HepG2 (cell line): ENCODE results near the gene BAHD1. TPM values are rescaled to one million over a fixed set of nuclear protein-coding genes. Genes with fewer than 3 reads are reported as not detected.

ENCODE experiments used
- ARID4A ChIP-seq: sonication (generic); formaldehyde crosslinking; IDR thresholded peaks from 2 replicates; pipeline ENCODE4 v1.5.0; 2020; ENCODE audit warnings: mild to moderate bottlenecking, missing genetic modification reagents, borderline replicate concordance
- CENPX ChIP-seq: sonication (generic); formaldehyde crosslinking; IDR thresholded peaks from 2 replicates; pipeline ENCODE4 v1.9.0; 2021; ENCODE audit warnings: mild to moderate bottlenecking, missing genetic modification reagents, moderate library complexity
- CREBL2 ChIP-seq: sonication (generic); formaldehyde crosslinking; IDR thresholded peaks from 2 replicates; pipeline ENCODE4 v1.8.1; 2023; ENCODE audit warnings: missing genetic modification reagents, mild to moderate bottlenecking, borderline replicate concordance
- KDM2A ChIP-seq: sonication (generic); formaldehyde crosslinking; IDR thresholded peaks from 2 replicates; pipeline ENCODE4 v1.4.0; 2020; ENCODE audit warnings: low read depth, missing genetic modification reagents, borderline replicate concordance
- KLF13 ChIP-seq: sonication (generic); formaldehyde crosslinking; IDR thresholded peaks from 2 replicates; pipeline ENCODE4 v1.4.0; 2020; ENCODE audit warnings: mild to moderate bottlenecking, missing genetic modification reagents
- MATR3 ChIP-seq: sonication (generic); formaldehyde crosslinking; IDR thresholded peaks from 2 replicates; pipeline ENCODE4 v1.4.0; 2020; ENCODE audit warnings: missing genetic modification reagents
- NFYB ChIP-seq: sonication (generic); formaldehyde crosslinking; IDR thresholded peaks from 2 replicates; pipeline ENCODE4 v1.4.0; 2020; ENCODE audit warnings: missing genetic modification reagents
- NONO ChIP-seq, 2 experiments: fragments of 450-650 bp in 1 of 2; sonication (generic) in 1 of 2; formaldehyde crosslinking in 1 of 2; IDR thresholded peaks in 1 of 2; conservative IDR thresholded peaks in 1 of 2; 2 replicates each; pipeline versions ENCODE4 v1.6.1 to v1.8.0; 2017 to 2022; ENCODE audit warnings: mild to moderate bottlenecking in 1 of 2, missing genetic modification reagents in 1 of 2, moderate library complexity in 1 of 2
- PATZ1 ChIP-seq: sonication (generic); formaldehyde crosslinking; IDR thresholded peaks from 2 replicates; pipeline ENCODE4 v1.4.0; 2020; ENCODE audit warnings: missing genetic modification reagents
- PBX2 ChIP-seq: IDR thresholded peaks from 2 replicates; pipeline ENCODE4 v1.6.1; 2016; ENCODE audit warnings: control low read depth
- PCBP2 ChIP-seq: fragments of 200-400 bp; formaldehyde crosslinking; optimal IDR thresholded peaks from 2 replicates; pipeline ENCODE3; 2018; ENCODE audit warnings: low read length, low read depth; ENCODE audit not compliant: poor library complexity, severe bottlenecking
- RAD21 ChIP-seq: fragments of 450-650 bp; formaldehyde crosslinking; IDR thresholded peaks from 2 replicates; pipeline ENCODE4 v1.5.0; 2020; ENCODE audit warnings: mild to moderate bottlenecking
- RBM22 ChIP-seq: fragments of 200-400 bp; formaldehyde crosslinking; optimal IDR thresholded peaks from 2 replicates; pipeline ENCODE3; 2017; ENCODE audit warnings: mild to moderate bottlenecking, low read length, moderate library complexity
- SIN3A ChIP-seq: IDR thresholded peaks from 2 replicates; pipeline ENCODE4 v1.6.1; 2011; ENCODE audit warnings: low read depth, mild to moderate bottlenecking, control low read depth, low read length, borderline replicate concordance
- TFAP4 ChIP-seq: sonication (generic); IDR thresholded peaks from 2 replicates; pipeline ENCODE4 v1.6.1; 2016; ENCODE audit warnings: low read depth, borderline replicate concordance
- ZBTB26 ChIP-seq: IDR thresholded peaks from 2 replicates; pipeline ENCODE4 v1.6.1; 2016; ENCODE audit warnings: missing compliant biosample characterization, missing genetic modification reagents, borderline replicate concordance
- ZC3H4 ChIP-seq: sonication (generic); formaldehyde crosslinking; IDR thresholded peaks from 2 replicates; pipeline ENCODE4 v1.4.0; 2020; ENCODE audit warnings: missing genetic modification reagents, borderline replicate concordance
- ZNF121 ChIP-seq: sonication (generic); formaldehyde crosslinking; IDR thresholded peaks from 2 replicates; pipeline ENCODE4 v1.5.0; 2020; ENCODE audit warnings: mild to moderate bottlenecking, missing genetic modification reagents
- ZNF607 ChIP-seq: sonication (generic); formaldehyde crosslinking; IDR thresholded peaks from 2 replicates; pipeline ENCODE4 v1.5.1; 2020; ENCODE audit warnings: missing genetic modification reagents, mild to moderate bottlenecking, borderline replicate concordance
- polyA plus RNA-seq, 8 experiments: library from polyadenylated mRNA; depleted of rRNA in 3 of 8; stranded (reverse) in 7 of 8; unstranded in 1 of 8; fragments of >200 nt; fragmentation: Illumina TruSeq in 4 of 8; extraction: Trizol in 4 of 8; gene quantifications; 2 replicates each; pipeline versions ENCODE4 v1.2.1 to v1.2.3, GENCODE V29; 2011 to 2016; ENCODE audit warnings: low read depth in 4 of 8, missing spikeins in 1 of 8, mixed read lengths in 1 of 8; ENCODE audit not compliant: insufficient read depth in 1 of 8
- total RNA-seq, 5 experiments: library from RNA; depleted of rRNA; stranded (reverse); fragments of >200 nt; fragmentation: Illumina TruSeq; extraction: Trizol; gene quantifications; 2 replicates each; pipeline ENCODE4 v1.2.3, GENCODE V29; 2016; ENCODE audit warnings: low read depth in 1 of 5

The BAHD1 gene
- total and polyA plus RNA-seq, 2 of the 13 experiments (the other 11 are each of a cell fraction or from before 2014, with no cell fraction given), result 3.3 to 8.7 TPM

- TF ChIP-seq TFAP4 (0 out of 2 replicates have a peak, but pooled peaks have one; percentile 12), ZBTB26 (CRISPR knock-in tag) (peak; percentile 57; the same call in 1 of the 2 replicates), NFYB (CRISPR knock-in tag) (no peak), NONO (IDR thresholded peaks at IDR 0.05) (no peak), NONO (CRISPR knock-in tag; conservative IDR thresholded peaks at IDR 0.05) (no peak), KLF13 (CRISPR knock-in tag) (no peak), PCBP2 (no peak), ZC3H4 (CRISPR knock-in tag) (no peak), RBM22 (peak; percentile 33), RAD21 (peak; percentile 51), CENPX (no peak), ZNF607 (no peak), ARID4A (CRISPR knock-in tag) (peak; percentile 26; the same call in 1 of the 2 replicates), PATZ1 (CRISPR knock-in tag) (0 out of 2 replicates have a peak, but pooled peaks have one; percentile 38), MATR3 (CRISPR knock-in tag) (no peak), KDM2A (CRISPR knock-in tag) (peak; percentile 75; the same call in 1 of the 2 replicates), CREBL2 (CRISPR knock-in tag) (no peak), PBX2 (CRISPR knock-in tag) (no peak), ZNF121 (CRISPR knock-in tag) (peak; percentile 32; the same call in 1 of the 2 replicates), SIN3A (0 out of 2 replicates have a peak, but pooled peaks have one; percentile 51)
These were observed 29.8 kb downstream of the BAHD1 start, which contains the start of gene CHST14 (continued) for GRCh38 chr15:40470423-40471104.
